HG03354 (cell line): ENCODE data around the gene PRICKLE2.

Source experiments
- ATAC-seq: cut with Tn5 transposase; IDR thresholded peaks from one replicate; pipeline ENCODE4 v1.9.1; 2021; ENCODE audit warnings: mild to moderate bottlenecking; ENCODE audit not compliant: unreplicated experiment, poor library complexity, severe bottlenecking

PRICKLE2 gene

GRCh38 chr3:64223791-64224745 lies 1.2 kb downstream of the PRICKLE2 start:
- no peak for ATAC-seq

GRCh38 chr3:64222501-64223111 lies 2.7 kb downstream of the PRICKLE2 start:
- no peak for ATAC-seq

DNA sequence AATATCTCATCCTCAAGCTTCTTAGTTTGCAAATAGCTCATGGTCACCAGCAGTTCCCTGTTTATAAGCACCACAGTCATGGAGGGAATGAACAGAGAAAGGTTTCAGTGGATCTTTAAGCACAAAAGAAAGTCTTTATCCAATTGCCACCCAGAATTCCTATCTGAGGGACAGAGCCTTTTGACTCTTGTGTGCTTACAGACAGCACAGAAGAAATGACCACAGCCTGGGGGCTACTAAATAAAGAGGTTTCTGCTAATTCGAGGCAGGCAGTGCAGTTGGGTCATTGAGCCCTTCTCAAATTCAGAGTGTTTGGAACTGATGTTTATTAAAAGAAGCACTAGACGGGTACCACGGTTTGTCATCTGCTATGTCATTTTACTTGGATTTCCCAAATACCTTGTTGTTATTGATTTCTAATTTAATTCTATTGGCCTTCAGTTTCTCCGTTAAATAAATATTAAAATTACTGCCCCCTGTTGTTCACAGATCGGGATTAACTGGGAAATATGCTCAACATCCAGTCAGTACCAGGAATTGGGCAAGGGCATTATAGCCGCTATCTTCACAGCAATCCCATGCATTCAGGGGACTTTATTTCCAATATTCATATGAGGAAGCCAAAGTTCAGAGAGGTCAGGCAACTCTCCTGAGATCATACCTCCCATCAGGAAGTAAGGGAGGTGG lies 3.6 kb downstream of the PRICKLE2 start:
- no peak for ATAC-seq

GRCh38 chr3:64220161-64220914 lies 4.9 kb downstream of the PRICKLE2 start:
- ATAC-seq, result no peak

GRCh38 chr3:64218746-64219145 lies 6.5 kb downstream of the PRICKLE2 start:
- ATAC-seq, result no peak

- ATAC-seq, result no peak
Observed at GRCh38 chr3:64218329-64218728, 6.9 kb downstream of the PRICKLE2 start.

GRCh38 chr3:64216274-64217147 lies 8.8 kb downstream of the PRICKLE2 start:
- no peak for ATAC-seq

DNA sequence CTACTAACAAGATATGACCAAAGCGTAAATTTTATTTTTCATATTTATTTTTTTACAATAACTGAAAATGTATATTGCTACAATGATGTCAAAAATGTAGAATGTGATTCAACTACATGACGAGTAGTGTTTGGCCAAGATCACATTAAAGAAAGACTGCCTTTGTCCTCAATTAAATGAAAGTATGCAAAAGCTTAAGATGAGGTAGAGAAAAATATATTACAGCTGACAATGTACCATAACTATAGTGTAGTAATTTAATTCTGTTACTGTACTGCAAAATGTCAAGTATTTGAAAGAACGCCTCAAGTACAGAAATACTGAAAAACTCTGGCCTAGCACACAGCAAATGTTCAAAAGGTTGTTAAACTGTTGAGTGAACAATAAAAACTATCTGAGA lies 9.7 kb downstream of the PRICKLE2 start:
- no peak for ATAC-seq

DNA sequence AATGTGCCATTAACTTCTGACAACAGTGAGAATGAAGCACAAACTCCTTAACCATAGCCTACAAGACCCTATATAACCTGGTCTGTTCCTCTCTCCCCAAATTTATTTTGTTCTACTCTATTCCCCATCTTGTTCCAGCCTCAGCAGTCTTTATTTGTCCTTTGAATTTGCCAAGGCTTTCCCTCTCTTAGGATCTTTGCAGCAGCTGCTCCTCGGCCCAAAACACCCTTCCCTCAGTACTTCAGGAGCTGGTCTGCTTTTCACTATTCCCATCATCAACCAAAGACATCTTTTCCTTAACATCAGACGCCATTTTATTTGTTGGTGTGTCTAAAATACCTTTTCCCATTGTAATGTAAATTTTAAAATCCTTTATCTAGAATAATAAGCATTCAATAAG lies 10.2 kb downstream of the PRICKLE2 start:
- no peak for ATAC-seq

GRCh38 chr3:64214381-64215018 lies 10.8 kb downstream of the PRICKLE2 start:
- no peak for ATAC-seq

GRCh38 chr3:64213962-64214379 lies 11.3 kb downstream of the PRICKLE2 start:
- no peak for ATAC-seq

DNA sequence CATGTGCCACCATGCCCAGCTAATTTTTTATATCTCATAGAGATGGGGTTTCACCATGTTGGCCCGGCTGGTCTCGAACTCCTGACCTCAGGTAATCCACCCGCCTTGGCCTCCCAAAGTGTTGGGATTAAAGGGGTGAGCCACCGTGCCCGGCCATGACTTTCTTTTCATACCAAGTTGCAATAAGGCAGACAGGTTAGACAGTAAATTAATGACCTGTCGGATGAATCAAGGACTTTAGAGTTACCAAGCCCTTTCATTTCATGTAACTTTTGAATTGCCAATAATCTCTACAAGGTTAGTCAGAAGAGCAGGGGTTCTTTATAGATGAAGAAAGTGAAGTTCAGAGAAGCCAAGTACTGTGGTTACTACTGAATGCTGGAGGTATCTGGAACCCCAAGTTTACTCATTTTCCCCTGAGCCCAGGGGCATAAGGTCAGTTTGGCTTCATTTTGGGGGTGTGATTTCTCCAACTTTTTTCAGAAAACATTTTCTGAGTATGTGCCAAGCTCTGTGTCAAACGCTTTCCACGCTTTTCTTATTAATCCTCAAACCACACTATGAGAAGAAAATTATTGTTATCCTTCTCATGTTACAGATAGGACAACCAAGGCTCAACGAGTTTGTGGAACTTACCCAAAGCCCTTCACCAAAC lies 11.9 kb downstream of the PRICKLE2 start:
- no peak for ATAC-seq

DNA sequence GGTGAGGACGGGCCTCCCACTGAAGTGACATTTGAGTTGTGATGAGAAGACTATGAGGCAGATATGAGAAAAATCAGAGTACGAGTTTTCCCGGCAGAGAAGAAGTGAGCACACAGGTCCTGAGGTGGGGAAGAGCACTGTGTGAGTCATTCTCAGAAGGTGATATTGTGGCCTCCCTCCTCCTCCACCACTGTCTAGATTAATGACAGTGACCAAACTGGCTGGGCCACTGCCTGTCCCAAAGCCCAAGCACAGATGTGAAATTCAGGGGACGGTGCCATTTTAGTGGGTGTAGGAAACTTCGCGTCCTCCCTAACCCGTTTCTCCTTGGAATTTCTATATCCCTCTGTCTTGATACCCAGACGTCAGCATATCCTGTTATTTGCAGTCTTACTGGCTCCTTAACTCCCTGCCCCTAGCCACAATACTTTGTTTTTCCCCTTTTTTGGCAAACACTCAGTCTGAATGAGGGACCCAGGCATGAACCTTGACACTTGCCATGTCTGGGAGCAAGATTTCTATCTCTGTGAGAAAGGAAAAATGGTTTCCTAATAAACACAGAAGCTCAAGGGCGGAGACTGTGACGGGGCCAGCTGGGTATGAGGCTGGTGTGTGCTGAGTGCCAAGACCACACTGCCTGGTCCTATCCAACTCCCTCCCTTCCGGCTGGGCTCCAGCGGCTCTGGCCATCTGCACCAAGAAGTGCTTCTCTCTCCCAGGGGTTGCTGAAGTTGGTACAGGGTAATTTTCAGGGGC lies 15.2 kb downstream of the PRICKLE2 start:
- ATAC-seq, result no peak

DNA sequence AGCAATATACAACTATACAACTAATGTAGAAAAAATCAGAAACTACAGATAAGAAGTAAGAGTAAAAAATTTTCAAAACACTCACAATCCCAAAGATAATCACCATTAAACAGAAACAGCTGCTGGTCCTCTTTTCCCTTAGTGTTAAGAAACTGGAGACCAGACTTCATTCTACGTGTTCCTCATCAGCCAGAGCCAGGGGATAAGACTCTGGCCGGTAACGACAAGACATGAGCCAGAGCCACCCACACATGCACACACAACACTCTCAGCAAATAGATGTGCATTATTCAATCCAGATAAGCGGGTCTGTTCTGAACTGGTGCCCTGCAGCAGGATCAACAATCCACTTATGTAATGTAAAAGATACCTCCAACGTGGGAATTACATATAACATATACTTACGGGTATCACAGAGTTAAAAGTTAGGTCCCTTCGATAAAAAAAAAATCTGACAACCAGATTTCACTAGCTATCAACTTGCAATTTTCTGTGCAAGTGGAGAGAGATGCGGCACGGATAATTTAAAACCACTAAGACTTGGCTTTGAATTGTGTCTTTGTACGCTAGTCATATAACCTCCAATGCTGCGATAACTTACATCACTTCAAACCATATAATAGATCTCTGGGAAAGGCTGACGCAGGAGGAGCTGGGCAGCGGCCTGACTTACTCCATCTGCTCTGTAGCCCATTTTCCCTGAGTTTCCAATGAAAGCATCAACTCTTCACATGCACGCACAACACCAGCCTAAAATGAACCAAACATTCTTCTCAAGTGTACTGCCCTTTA lies 17.8 kb downstream of the PRICKLE2 start:
- ATAC-seq, result no peak

DNA sequence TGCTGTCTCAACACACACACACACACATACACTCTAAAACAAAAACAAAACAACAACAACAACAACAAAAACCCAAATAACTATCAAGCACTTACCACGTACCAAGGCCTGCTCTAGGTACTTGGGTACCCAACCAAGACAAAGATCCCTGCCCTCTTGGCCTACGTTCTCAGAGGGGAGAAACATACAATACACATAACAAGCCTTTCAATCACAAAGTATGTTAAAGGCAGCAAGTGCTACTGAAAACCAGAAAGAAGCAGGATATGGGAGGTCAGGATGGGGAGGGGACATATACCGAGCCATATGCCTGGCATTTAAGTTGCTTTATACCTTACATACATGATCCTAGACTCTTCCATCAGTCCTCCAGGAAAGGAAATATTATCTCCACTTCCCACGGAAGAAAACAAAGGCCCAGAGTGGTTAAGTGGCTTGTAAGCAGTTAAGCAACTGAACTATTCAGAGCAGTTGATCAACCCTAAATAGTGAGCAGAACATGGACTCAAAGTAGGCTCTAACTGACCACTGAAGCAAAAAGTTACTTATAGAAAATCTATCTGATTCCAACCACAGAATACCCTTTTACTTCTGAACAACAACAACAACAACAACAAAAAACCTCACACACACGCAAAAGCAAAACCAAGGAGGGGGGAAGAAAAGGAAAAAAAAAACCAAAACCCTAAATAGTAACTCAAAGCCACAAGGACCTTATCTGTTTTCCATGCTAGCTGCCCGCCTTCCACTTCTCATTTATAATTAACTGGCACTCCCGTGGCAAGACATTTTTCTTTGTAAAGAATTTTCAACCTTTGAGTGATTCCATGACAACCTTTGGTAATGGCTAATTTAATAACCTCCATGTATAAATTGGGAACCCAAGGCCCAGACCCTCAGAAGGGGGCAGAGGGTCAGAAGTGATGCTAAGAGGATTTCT lies 21.0 kb downstream of the PRICKLE2 start:
- ATAC-seq, result no peak

- no peak for ATAC-seq
Observed at GRCh38 chr3:64203216-64203615, 22.1 kb downstream of the PRICKLE2 start.
